Measurements from ENCODE around the gene SLC39A13. TPM values are rescaled to one million over a fixed set of nuclear protein-coding genes. Genes with fewer than 3 reads are reported as not detected.

SLC39A13 gene
- polyA plus RNA-seq (2013, experiment 1 of 2; ENCODE audit: insufficient read length), result 78.1 TPM
- 77.4 TPM for polyA plus RNA-seq (2013, experiment 2 of 2; ENCODE audit: insufficient read length)

DNA sequence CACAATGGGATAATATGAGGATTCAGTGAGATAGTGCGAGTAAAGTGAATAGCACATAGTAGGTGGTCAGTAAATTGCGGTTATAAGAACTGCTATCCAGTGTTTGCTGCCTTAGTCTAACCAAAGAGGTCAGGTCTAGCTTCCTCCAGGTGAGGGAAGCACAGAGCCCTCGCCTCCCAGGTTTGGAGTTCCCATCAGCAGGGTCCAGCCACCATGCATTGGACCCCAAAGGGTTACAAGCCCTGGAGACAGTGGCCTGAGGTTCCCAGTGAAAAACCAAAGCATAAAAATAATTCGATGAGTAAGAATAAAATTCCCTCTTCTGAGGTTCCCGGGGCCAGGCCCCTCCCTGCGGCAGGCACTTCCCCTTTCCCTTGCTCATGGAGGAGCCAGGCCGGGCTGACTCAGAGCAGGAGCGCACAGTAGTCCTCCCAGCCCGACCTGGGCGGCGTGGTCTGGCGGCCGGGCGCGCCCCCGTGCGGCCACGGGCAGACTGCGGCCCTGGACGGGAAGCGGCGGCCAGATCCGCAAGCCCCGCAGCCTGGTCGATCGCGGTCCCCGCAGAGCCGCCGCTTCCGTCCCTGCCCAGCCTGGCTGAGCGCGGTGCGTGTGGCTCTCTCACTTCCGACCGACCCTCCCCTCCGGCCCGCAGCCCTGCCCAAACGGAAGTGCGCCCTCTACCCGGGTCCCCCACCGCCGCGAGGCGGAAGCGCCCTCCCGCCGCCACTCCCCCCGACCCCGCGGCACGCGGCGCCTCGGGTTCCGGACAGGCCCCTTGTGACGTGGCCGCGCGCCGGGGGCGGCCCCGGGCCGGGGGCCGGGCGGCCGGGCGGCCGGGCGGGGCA, at the start of gene SLC39A13:
Gene SLC39A13 (plus strand): TSS at position 845 of the 845 bp plus-strand sequence. CDS start 1,505 bp downstream, outside the sequence.
- peak; percentile 97 for DNase-seq

- no peak for DNase-seq
Measured at GRCh38 chr11:47358731-47359051, 49.7 kb upstream of the SLC39A13 start.

DNA sequence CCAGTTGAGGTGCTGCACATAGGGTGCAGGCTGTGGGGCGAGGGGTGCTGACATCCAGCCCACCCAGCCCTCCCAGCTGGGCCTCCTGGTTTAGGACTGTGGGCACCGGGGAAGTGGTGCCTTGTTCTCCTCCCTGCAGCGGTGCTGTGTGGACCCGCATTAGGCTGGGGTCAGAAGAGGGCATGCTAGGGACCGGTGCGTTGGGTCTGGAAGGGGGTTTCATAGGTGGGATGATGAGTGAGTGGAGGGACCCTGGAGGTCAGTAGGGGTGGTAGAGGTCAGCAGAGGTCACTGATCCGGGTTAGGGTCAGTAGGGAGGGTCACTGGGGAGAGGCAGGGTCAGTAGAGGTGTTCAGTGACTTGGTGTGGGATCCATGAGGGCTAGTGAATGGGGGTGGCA, 49.2 kb upstream of the SLC39A13 start:
- no peak for DNase-seq

GRCh38 chr11:47359586-47359985, 48.8 kb upstream of the SLC39A13 start:
- DNase-seq, result no peak

- no peak for DNase-seq
Measured at GRCh38 chr11:47360341-47360740, 48.0 kb upstream of the SLC39A13 start.

GRCh38 chr11:47361419-47361818, 47.0 kb upstream of the SLC39A13 start:
- no peak for DNase-seq

DNA sequence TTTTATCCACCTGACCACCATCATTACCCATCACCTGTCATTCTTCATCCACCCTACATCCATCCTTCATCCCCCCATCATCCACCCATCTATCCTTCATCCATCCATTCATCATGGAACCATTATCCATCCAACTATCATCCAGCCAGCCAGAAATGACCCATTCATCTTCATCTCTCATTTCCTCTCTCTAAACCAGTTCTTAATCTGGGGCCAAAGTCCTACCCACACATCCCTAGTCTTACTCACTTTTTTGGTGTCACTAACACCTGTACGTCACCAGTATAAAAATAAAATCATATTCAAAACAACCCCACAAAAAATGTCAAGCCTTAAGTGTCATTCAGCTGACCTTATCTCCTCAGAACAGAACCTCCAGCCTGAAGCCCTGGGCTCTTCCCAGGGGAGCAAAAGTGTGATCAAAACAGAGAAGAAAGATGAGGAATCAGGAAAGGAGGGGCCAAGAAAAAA, 42.3 kb upstream of the SLC39A13 start:
- no peak for DNase-seq

DNA sequence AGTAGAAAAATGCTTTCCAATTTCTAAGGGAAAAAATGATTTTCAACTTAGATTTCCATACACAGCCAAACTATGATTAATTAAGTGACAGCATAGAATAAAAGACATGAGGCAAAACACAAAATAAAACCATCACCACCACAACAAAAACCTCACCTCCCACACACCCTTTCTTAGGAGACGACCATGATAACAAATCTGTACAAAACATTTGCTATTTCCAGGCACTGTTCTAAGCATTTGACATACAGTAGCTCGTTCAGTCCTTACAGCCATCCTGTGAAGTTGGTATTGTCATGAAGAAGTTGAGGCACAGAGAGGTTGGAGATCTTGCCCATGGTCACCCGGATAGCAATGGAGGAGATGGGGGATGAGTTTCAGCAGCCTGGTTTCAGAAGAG, 38.7 kb upstream of the SLC39A13 start:
- DNase-seq, result no peak

- no peak for DNase-seq
Measured at GRCh38 chr11:47372422-47372821, 36.0 kb upstream of the SLC39A13 start.

DNA sequence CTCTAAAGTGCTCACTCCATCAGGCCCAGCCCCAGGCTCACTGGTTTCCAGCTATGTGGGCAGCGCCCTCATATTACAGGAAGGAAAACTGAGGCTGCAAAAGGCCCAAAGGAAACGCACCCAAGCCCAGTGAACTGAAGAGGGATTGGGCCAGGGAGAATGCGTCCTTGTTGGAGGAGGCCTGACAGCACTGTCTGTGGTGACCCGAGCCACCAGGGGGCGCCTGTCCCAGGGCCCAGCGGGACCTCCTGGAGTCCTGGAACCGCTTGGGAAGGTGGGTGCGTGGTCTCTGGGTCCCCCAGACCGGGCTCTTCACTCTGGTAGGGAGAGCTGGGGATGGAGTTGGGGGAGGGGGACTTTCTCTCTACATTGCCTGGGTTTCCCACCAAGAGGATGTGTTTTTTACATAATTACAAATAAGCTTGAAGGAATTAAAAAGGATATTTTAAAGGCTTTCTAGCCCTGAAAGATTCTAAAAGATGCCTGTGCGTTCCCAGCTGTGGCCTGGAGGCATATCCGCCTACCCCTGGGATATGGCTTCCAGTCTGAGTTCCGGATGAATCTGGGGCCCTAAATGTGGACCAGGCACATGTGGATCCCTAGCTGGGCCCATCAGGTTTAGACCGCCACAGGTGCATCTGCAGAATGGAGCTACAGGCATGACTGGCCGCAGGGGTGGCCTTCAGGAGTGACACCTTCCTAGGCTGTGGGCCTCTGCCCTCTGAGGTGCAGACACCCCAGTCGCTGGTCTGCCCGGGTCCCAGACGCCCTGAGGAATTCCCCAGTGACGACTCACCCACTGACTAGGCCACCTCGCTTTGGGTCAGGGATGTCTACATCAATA, 34.3 kb upstream of the SLC39A13 start:
- DNase-seq, result peak; percentile 68

GRCh38 chr11:47374720-47375019, 33.7 kb upstream of the SLC39A13 start:
- no peak for DNase-seq

DNA sequence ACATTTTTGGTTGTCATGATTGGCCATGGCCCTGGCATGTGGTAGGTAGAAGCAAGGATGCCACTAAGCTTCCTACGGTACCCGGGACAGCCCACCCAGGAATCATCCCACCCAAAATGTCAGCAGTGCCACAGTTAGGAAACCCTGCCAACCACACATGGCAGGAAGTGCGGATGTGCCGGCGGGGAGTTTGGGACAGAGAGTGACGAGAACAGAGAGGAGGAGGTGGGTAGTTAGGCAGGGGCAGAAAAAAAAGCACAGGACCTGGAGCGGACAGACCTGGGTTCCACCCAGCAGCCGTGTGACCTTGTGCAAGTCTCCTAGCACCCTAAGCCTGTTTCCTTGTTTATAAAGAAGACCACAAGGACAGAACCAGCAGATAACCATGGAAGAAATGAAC, 33.4 kb upstream of the SLC39A13 start:
- DNase-seq, result no peak

DNA sequence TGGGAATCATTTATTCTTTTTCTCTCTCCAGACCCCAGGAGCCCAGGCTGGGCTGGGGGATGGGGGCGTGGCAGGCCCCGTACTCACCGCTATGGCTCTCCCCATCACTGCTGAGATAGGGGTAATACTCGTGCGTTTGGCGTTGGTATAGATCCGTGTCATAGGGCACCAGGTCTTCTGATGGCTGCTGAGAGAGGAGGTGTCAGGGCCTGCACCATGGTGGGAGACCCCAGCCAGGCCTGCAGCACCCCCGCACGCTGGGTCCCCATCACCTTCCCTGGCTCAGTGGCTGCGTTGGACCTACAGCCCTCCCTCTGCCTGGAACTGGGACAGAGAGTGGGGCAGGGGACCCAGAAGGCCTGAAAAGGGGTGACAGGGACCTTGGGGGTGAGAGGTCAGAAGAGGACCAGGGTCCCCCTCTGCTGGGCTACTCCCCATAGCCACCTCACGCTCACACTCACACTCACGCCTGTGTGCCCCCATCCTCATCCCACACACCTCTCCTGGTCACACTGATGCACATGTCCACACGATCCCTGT, 32.8 kb upstream of the SLC39A13 start:
- DNase-seq, result no peak

DNA sequence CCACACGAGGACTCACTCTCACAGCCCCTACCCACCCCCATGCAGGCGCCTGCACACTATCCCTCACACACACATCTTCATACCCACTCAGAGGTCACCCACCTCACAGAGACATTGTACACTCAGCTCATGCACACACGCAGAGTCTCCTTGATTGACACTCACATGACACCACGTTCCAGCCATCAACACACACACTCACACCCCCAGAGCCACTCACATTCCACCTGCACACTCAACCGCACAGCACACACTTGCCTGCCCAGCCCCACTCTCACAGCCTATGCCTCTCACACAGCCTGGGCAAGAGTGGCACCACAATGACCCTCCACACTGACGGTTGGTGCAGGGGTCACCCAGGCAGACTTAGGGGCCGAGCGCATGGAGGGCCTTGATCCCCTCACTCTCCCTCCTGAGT, 32.3 kb upstream of the SLC39A13 start:
- DNase-seq, result no peak

DNA sequence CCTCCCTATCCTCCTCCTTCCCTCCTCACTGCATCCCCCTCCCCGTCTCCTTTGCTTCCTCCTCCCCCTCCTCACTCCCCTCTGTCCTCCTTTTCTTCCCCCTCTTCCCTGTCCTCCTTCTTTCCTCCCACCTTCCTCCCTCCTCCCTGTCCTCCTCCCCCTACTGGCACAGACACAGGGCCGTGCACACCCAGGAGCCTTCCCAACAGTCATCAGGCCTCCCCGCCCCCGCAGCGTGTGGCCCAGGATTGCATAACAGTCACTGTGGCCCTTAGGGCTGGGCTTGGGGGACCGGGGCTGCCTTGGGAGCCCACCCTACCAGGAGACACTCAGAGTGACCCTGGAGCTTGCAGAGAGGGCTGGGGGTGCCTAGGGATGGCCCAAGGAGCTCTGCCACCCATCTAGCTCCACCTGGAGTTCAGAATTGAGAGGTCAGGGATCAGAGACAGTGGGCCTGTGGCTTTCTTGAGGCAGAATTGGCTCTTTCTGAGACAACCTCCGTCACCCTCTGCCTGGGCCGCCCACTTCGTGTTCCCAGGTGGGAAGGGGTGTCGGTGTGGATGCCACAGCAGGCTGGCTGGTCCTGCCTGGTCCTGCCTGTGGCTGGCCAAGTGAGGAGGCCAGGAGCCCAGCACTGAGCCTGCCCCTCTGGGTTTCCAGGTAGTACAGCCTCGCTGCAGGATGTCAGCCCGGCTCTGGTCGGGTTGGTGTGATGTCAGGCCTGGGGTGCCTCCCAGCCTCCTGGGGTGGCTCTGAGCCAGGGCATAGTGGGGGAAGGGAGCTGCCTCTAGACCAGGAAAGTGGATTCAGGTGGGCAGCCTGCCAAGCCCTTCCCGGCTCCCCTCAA, 31.6 kb upstream of the SLC39A13 start:
- DNase-seq, result no peak

DNA sequence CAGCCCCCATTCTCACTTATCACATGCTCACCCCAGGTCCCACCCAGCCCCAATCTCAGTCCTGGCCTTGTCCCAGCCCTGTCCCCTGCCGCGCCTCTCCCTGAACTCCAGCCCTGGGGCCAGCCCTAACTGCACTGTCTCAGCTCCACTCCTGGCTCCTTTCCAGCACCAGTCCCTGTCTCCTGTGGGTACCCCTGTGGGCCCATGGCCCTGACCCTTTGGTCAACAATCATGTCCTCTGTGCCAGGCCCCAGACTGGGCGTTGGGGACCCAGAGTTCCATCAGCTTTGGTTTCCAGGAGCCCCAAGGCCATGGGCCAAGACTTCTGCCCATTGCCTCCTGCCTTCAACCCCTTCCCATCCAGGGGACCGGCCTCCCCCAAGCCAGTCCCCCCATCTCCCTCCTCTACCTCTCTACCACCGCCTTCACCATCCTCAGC, 30.8 kb upstream of the SLC39A13 start:
- DNase-seq, result no peak

GRCh38 chr11:47378010-47378835, 30.2 kb upstream of the SLC39A13 start, which contains the start of gene SPI1:
SPI1 (minus strand) TSS chr11:47378547; CDS start chr11:47378353, 194 bp downstream.
- DNase-seq, result no peak

DNA sequence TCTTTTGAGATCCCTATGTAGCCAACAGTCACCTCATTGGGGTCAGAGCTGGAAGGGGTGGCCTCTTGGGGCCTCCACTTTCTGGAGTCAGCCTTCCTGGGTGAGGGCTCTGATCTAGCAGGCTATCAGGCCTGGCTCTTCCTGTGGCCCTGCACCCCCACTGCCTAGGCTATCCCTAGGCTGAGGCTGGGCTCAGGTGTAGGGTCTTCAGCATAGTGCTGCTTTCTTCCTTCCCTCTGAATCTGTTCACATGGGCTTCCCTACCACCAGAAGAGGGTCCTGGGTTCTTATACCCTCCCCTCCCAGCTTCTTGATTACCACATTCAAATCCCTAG, 29.6 kb upstream of the SLC39A13 start:
- no peak for DNase-seq

GRCh38 chr11:47379317-47379716, 29.1 kb upstream of the SLC39A13 start:
- DNase-seq, result no peak

GRCh38 chr11:47380078-47380477, 28.3 kb upstream of the SLC39A13 start:
- no peak for DNase-seq

DNA sequence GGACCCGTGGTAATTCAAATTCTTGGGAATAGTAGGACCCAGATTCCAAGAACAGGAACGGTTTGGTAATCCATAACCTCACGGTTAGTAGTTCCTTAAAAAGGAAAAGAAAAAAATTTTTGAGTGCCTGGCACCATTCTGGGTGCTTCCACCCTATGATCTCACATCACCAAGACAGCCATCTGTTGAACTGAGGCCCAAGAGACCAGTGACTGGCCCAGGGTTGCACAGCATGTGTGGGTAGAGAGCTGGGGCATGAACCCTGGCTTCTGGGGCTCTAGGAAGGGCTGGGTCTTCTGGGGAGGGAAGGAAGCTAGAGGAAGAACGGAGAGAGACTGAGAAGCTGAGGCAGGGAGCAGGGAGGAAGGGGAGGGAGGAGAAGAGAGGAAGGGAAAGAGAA, 25.3 kb upstream of the SLC39A13 start:
- peak; percentile 33 for DNase-seq

Data from fibroblast of skin of scalp (primary cell).